HCT116 (cell line): ENCODE results near the gene LCMT2. TPM values are rescaled to one million over a fixed set of nuclear protein-coding genes. Genes with fewer than 3 reads are reported as not detected.

Source experiments
- ATAC-seq: fragments of 200-7000 bp; cut with Tn5 transposase; 2 replicates; pipeline ENCODE4 v1.9.1; 2020; ENCODE audit warnings: mild to moderate bottlenecking, moderate library complexity
- BruUV-seq: library from RNA; stranded (reverse); fragments of 400-500 nt; replicated peaks from 2 replicates; lab custom pipeline; 2021; lab: Mats Ljungman, UMichigan
- CTCF ChIA-PET: fragments of 300-600 bp; sonication (Branson Sonifier 250); formaldehyde crosslinking; loops from one replicate; lab custom pipeline; 2021; ENCODE audit warnings: antibody characterized with exemption; lab: Charles Lee
- POLR2A ChIA-PET: fragments of 300-600, 350-600 bp; sonication (Branson Sonifier 250); formaldehyde crosslinking; loops from one replicate; lab custom pipeline; 2021; ENCODE audit warnings: antibody characterized with exemption; lab: Charles Lee
- RAD21 ChIA-PET, 2 experiments: fragments of 300-600 bp; sonication (Branson Sonifier 250); formaldehyde crosslinking; loops; one replicate each; lab custom pipeline; 2023; ENCODE audit warnings: low total read pairs in 2 of 2; ENCODE audit not compliant: uncharacterized antibody in 2 of 2, unreplicated experiment in 2 of 2, low non-redundant PET in 1 of 2; lab: Charles Lee
- DNase-seq: peaks from one replicate; pipeline ENCODE4 v3.0.0-alpha.2; 2010; ENCODE audit warnings: low read depth, low spot score
- H2AFZ ChIP-seq: fragments of 200-600 bp; shearing (Covaris generic), sonication (generic); 2 replicates; pipeline ENCODE4 v1.6.1; 2017; ENCODE audit warnings: low read depth, mixed run types, mixed read lengths, antibody characterized with exemption, low read length; ENCODE audit not compliant: poor library complexity, severe bottlenecking
- H3K27ac ChIP-seq: 2 replicates; pipeline ENCODE4 v1.5.1; 2012; ENCODE audit warnings: low read depth, low read length
- H3K27me3 ChIP-seq: fragments of 200-600 bp; sonication (generic); 2 replicates; pipeline ENCODE4 v1.6.1; 2016; ENCODE audit warnings: mixed run types, low read length, mixed read lengths; ENCODE audit not compliant: insufficient read depth
- H3K36me3 ChIP-seq, 2 experiments: fragments of 200-500 bp in 1 of 2; fragments of 200-600 bp in 1 of 2; sonication (Bioruptor generic) in 1 of 2; sonication (generic) in 1 of 2; 2 replicates each; pipeline versions ENCODE4 v1.5.1 to v1.6.1; 2014 to 2016; ENCODE audit warnings: low read length in 2 of 2, inconsistent platforms in 1 of 2, mixed read lengths in 1 of 2, mixed run types in 1 of 2; ENCODE audit not compliant: insufficient read depth in 2 of 2, control insufficient read depth in 1 of 2
- H3K4me1 ChIP-seq, 2 experiments: fragments of 200-600 bp in 1 of 2; sonication (generic) in 1 of 2; 2 replicates each; pipeline versions ENCODE4 v1.5.1 to v1.6.1; 2012 to 2017; ENCODE audit warnings: low read length in 2 of 2, inconsistent platforms in 1 of 2, mild to moderate bottlenecking in 1 of 2, mixed read lengths in 1 of 2, mixed run types in 1 of 2, moderate library complexity in 1 of 2; ENCODE audit not compliant: insufficient read depth in 2 of 2, control insufficient read depth in 1 of 2
- H3K4me2 ChIP-seq: fragments of 200-600 bp; sonication (generic); 2 replicates; pipeline ENCODE4 v1.6.1; 2017; ENCODE audit warnings: mixed run types, low read length, mixed read lengths
- H3K4me3 ChIP-seq, 2 experiments: fragments of 200-600 bp in 1 of 2; sonication (generic) in 1 of 2; replicated peaks in 1 of 2; 2 replicates each; pipeline ENCODE4 v1.5.1; 2011 to 2016; ENCODE audit warnings: low read length in 2 of 2, control low read depth in 1 of 2, low read depth in 1 of 2, mild to moderate bottlenecking in 1 of 2, mixed read lengths in 1 of 2, mixed run types in 1 of 2
- H3K79me2 ChIP-seq: fragments of 200-600 bp; sonication (generic); 2 replicates; pipeline ENCODE4 v1.6.1; 2017; ENCODE audit warnings: mild to moderate bottlenecking, mixed run types, low read length, moderate library complexity, mixed read lengths; ENCODE audit not compliant: insufficient read depth
- H3K9ac ChIP-seq: fragments of 200-600 bp; sonication (generic); 2 replicates; pipeline ENCODE4 v1.6.1; 2016; ENCODE audit warnings: low read length, mixed read lengths
- H3K9me2 ChIP-seq: fragments of 200-600 bp; sonication (generic), shearing (Covaris generic); 2 replicates; pipeline ENCODE4 v1.6.1; 2017; ENCODE audit warnings: mixed run types, mild to moderate bottlenecking, moderate library complexity; ENCODE audit not compliant: insufficient read depth
- H3K9me3 ChIP-seq, 2 experiments: fragments of 200-500 bp in 1 of 2; fragments of 200-600 bp in 1 of 2; sonication (Bioruptor generic) in 1 of 2; sonication (generic) in 1 of 2; 2 replicates each; pipeline ENCODE4 v1.6.1; 2014 to 2017; ENCODE audit warnings: low read length in 2 of 2, mixed read lengths in 2 of 2, inconsistent platforms in 1 of 2, low read depth in 1 of 2, mild to moderate bottlenecking in 1 of 2, mixed run types in 1 of 2, moderate library complexity in 1 of 2; ENCODE audit not compliant: control insufficient read depth in 1 of 2, insufficient read depth in 1 of 2
- H4K20me1 ChIP-seq: fragments of 200-600 bp; sonication (generic), shearing (Covaris generic); 2 replicates; pipeline ENCODE4 v1.6.1; 2017; ENCODE audit warnings: mixed run types, mild to moderate bottlenecking, moderate library complexity; ENCODE audit not compliant: insufficient read depth
- ATF3 ChIP-seq: IDR thresholded peaks from 2 replicates; pipeline ENCODE4 v1.6.1; 2012
- ELF1 ChIP-seq: IDR thresholded peaks from 2 replicates; pipeline ENCODE4 v1.6.1; 2012; ENCODE audit warnings: low read depth, borderline replicate concordance
- FOSL1 ChIP-seq: IDR thresholded peaks from 2 replicates; pipeline ENCODE4 v1.6.1; 2012; ENCODE audit warnings: low read depth
- RAD21 ChIP-seq: IDR thresholded peaks from 2 replicates; pipeline ENCODE4 v1.6.1; 2012; ENCODE audit warnings: low read depth, mild to moderate bottlenecking
- REST ChIP-seq: IDR thresholded peaks from 2 replicates; pipeline ENCODE4 v1.6.1; 2012; ENCODE audit warnings: low read depth
- YY1 ChIP-seq: IDR thresholded peaks from 2 replicates; pipeline ENCODE4 v1.6.1; 2011; ENCODE audit warnings: low read length, low read depth, moderate library complexity, mild to moderate bottlenecking; ENCODE audit not compliant: insufficient replicate concordance; ENCODE audit errors: extremely low read depth
- ZBTB33 ChIP-seq: IDR thresholded peaks from 2 replicates; pipeline ENCODE4 v1.6.1; 2011; ENCODE audit warnings: mild to moderate bottlenecking, low read length, moderate library complexity; ENCODE audit not compliant: insufficient replicate concordance; ENCODE audit errors: extremely low read depth
- ZFX ChIP-seq: fragments of 450-650 bp; IDR thresholded peaks from 2 replicates; pipeline ENCODE4 v1.6.1; 2017
- ZNF274 ChIP-seq: fragments of 200-500 bp; sonication (Bioruptor generic); IDR thresholded peaks from 2 replicates; pipeline ENCODE4 v1.6.1; 2014; ENCODE audit warnings: mild to moderate bottlenecking, low read depth, low read length, inconsistent platforms
- intact Hi-C: fragments of 100-400 bp; cut with micrococcal nuclease; formaldehyde crosslinking; loops from 2 replicates; pipeline ENCODE4 v1.10.0; 2022
- total RNA-seq: library from RNA; stranded (reverse); gene quantifications from one replicate; pipeline ENCODE4 v1.2.1, GENCODE V29; 2021; ENCODE audit not compliant: unreplicated experiment

Gene LCMT2
- total RNA-seq, 1 experiment from 2014 or later = 4.7 TPM

DNA sequence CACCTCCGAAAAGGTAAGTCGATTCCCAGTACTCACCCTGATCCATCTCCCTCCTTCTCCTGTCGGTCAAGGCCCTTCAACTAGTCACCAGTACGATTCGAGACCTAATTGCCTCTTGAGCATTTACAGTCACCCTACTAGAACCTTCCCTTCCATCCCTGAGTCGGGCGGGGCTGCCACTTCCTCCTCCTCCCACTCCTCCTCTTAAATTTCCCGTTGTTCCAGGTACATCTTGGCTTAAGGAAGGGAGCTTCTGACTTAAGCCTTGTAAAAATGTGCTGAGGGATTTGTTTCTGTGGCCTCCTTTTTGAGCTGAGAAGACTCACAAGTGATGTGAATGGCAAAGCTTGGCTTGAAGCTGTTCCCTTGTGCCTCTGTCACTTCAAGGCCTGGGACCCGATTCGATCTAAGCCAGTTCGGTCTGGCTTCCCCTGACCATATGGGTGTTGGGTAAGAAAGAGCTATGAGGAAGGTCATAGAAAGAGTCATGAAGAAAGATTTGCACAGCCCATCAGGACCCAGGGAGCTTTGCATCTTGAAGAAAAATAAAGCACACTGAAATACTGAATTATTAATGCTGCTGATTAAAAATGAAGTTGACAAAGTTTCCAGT lies 28.1 kb downstream of the LCMT2 start, which contains the start of gene TGM7 (continued):
- TF ChIP-seq ATF3 (no peak), ELF1 (no peak), REST (no peak)

- no peak for DNase-seq
- Histone ChIP-seq H4K20me1 (no peaks in the 10 kb centered on the region), H2AFZ (no peak overlapping the region), H3K9ac (no peak overlapping the region), H3K27ac (no peak overlapping the region), H3K4me2 (no peak overlapping the region), H3K9me2 (no peaks in the 10 kb centered on the region), H3K27me3 (no peaks in the 10 kb centered on the region), H3K9me3 (no peaks in the 10 kb centered on the region), H3K4me3 (no peak overlapping the region), H3K79me2 (no peaks in the 10 kb centered on the region), H3K36me3 (no peaks in the 10 kb centered on the region), H3K4me1 (peaks cover 0 to 3% of the 10 kb centered on the region in 2 experiments; a peak in 2 of 4 replicates)
- no TSS peak for BruUV-seq
- ChIA-PET RAD21 (no interaction called here), POLR2A (no interaction called here), CTCF (interaction anchor here (1.6 kb wide), 1 partner anchor 14 kb away, joined by 6 read pairs; no protein-coding TSS in a partner anchor)
- TF ChIP-seq RAD21 (no peak), FOSL1 (no peak), YY1 (no peak), ZFX (no peak), ZBTB33 (no peak), ZNF274 (no peak)
- no peak for ATAC-seq
- intact Hi-C loops = no loop called here
Measured at GRCh38 chr15:43299884-43300283, 30.5 kb downstream of the LCMT2 start.
